ENCODE data around the gene NTN5.
"Not testable (repeated sequence)": the region's sequence is repeated elsewhere in the genome, so short reads cannot be mapped to it uniquely, and the experiment has no call there.

Gene NTN5

DNA sequence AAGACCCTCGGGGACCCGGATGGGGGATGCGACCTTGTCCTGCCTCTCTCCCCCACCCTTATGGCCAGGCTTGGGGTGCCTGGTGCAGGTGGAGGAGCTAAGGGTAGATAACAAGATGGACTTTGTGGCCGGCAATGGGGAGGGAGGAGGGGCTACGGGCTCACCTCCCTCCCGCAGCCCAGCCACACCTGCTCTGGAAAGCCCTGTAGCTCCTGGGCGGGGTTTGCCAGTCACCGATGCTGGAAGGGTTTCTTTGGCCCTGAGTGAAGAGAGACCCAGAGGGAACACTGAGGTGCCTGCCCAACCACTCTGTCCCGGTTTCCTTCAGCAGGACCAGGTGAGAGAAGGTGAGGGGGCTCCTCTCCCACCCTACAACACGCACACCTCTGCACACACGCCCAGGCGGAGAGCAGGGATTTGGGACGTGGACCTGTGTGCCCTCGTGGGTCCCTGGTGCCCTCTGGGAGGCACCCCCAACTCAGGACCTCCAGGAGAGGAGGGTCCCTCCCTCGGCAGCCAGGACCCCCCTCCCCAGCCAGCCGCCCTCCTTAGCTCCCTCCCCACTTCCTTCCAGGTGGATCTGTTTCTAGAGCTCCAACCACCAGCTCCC is 23.0 kb upstream of the NTN5 start, which contains the start of gene FUT2:
Gene FUT2, plus strand, starts transcription at position 229 of the 610 bp plus-strand sequence. CDS start 6,986 bp downstream, outside the sequence.
- DNase-seq = no peak

DNA sequence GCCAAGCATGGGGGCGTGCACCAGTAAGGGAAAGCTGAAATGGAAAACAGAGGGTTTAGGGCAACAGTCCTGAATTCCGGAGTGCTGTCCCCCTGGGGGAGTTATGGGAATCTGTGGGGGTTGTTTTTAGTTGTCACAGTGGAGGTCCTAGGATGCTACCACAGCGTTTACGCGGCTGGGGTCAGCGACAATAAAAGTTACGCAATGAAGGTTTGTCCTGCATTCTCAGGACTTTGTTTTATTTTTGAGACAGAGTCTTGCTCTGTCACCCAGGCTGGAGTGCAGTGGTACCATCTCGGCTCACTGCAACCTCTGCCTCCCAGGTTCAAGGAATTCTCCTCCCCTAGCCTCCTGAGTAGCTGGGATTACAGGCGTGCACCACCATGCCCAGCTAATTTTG is 20.8 kb upstream of the NTN5 start:
- not testable (repeated sequence) for DNase-seq

DNA sequence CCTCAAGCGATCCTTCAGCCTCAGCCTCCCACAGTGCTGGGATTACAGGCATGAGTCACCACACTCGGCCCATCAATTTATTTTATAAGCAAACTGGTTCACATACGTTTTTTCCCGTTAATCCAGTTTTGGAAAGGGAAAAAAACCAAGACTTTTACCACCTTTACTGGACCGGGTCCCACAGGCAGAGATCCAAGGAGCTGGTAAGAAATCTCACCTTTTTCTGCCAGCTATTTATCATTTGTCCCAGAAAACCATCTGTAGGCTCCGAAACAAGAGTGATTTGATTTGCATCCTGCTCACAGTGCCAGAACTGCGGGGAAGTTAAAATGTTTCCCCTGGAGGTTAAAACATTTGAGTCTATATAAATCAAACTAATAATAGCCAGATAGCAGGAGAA is 16.6 kb upstream of the NTN5 start:
- DNase-seq = no peak

DNA sequence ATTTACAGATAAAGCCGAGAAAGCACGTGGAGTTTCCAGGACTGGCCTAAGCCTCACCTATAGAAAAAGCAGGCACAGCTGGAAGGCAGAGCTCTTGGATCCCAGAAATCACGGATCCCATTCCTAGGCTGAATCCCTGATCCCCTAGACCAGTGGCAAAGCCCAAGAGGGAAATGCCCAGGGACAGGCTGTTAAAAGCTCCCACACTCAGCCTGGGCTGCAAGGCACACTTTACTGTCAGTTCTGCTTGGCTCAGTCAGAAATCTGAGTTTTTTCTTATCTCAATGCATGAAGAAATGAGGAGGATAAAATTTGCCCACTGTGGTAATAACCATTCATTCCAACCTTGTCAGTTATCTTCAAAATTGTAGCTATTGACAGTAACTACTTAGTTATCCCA is 15.0 kb upstream of the NTN5 start:
- no peak for DNase-seq

DNA sequence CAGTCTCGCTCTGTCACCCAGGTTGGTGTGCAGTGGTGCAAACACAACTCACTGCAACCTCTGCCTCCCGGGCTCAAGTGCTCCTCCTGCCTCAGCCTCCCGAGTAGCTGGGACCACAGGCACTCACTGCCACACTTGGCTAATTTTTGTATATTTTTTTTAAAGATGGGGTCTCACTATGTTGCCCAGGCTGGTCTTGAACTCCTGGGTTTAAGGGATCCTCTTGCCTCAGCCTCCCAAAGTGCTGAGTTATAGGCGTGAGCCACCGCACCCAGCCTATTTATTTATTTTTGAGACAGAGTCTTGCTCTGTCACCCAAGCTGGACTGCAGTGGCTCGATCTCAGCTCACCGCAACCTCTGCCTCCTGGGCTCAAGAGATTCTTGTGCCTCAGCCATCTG is 13.8 kb upstream of the NTN5 start:
- not testable (repeated sequence) for DNase-seq

DNA sequence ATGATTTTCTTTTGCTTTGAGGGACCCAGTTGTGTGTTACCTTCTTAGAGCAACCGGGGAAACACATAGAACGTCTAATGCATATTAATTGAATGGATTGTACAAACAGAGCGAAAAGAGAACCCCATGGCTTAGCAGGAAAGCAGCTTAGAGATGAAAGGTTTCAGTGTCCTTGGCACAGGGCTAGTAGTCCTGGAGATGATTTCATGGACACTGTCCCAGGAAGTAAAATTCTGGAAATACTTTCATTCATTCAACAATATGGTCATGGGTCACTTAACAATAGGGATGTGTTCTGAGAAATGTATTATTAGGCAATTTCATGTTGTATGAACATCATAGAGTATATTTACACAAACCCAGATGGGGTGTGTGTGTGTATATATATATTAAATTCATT is 13.3 kb upstream of the NTN5 start:
- DNase-seq = no peak

DNA sequence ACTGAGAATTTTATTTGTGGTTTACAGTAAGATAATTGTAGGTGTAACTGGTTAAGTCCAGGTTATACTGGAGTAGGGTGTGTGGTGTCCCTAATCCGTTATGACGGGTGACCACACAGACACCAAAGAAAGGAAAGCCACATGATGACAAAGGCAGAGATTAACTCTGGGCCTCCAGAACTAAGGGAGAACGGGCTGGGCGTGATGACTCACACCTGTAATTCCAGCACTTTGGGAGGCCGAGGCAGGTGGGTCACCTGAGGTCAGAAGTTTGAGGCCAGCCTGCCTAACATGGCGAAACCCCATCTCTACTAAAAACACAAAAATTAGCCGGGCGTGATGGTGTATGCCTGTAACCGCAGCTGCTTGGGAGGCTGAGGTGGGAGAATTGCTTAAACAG is 12.8 kb upstream of the NTN5 start:
- DNase-seq = no peak

DNA sequence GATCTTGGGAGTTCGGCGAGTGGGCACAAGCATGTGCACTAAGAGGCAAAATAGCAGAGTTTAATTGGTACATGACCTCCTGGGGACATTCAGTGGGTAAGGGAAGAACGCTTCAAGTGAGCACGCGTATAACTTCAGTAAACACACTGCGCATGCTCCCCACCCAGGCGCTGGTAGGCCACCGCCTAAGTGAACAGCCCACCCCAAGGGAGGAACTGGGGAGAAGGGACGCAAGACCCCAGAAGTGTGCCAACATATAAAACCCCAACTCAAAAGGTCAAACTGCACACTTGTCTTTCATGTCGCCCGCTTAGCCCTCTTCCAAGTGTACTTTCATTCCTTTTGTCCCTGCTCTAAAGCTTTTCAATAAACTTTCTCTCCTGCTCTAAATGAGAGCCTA is 10.5 kb upstream of the NTN5 start:
- peak; percentile 63 for DNase-seq

DNA sequence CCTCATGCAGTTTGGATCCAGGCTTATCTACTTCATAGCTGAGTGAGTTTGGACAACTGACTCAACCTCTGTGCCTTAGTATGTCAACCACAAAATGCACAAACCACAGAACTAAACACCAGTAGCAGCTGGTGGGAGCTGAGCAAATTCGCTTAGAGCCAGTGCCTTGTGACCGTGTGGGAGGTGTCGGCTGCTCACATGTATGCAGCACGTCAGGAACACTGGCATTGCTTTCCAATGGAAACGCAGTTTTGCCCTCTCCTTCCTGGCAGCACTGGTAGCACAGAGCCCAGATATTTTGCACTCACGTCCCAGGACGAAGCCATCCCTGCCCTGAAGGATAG is 8.3 kb upstream of the NTN5 start:
- DNase-seq = no peak

DNA sequence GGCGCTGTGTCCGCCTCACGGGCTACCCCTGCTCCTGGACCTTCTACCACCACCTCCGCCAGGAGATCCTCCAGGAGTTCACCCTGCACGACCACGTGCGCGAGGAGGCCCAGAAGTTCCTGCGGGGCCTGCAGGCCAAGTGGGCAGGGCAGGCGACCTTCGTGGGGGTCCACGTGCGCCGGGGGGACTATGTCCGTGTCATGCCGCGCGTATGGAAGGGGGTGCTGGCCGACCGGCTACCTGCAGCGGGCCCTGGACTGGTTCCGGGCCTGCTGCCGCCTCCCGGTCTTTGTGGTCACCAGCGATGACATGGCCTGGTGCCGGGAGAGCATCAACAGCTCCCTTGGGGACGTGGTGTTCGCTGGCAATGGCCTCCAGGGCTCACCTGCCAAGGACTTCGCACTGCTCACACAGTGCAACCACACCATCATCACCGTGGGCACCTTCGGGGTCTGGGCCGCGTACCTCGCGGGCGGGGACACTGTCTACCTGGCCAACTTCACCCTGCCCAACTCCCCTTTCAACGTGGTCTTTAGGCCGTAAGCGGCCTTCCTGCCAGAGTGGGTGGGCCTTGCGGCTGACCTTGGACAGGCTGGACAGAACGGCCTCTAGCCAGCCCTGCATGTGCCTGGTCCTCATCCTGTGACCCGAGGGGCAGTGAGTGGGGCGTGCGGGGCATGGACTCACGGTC is 7.8 kb upstream of the NTN5 start:
- no peak for DNase-seq

DNA sequence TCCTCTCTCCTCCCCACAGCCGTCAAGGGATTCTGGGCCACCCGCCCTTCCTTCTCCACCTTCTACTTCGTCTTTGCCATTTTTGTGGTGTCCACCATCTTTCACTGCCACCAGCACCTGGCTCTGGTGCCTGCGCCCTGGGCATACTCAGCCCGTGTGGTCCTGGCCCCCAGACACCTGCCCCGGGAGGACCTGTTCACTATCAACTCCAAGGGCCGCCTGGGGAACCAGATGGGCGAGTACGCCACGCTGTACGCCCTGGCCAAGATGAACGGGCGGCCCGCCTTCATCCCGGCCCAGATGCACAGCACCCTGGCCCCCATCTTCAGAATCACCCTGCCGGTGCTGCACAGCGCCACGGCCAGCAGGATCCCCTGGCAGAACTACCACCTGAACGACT is 7.2 kb upstream of the NTN5 start:
- not testable (repeated sequence) for DNase-seq

DNA sequence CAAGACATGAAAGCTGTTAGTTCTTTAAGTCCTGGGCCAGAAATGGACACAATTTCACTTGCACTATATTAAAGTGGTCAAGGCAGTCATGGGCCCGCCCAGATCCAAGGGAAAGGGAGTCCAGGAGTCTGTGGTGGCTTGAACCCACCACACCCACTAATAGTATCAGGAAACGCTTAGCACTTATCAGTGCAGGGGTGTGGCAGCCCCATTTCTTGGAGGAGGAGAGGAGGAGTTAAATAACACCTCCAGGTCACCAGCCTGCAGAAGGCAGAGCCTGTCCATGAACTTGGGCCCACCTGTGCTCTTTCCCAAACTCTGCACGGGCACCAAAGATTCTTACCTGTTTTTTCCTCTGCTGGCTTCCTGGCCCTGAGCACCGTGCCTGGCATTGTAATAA is 5.4 kb upstream of the NTN5 start:
- DNase-seq = no peak

DNA sequence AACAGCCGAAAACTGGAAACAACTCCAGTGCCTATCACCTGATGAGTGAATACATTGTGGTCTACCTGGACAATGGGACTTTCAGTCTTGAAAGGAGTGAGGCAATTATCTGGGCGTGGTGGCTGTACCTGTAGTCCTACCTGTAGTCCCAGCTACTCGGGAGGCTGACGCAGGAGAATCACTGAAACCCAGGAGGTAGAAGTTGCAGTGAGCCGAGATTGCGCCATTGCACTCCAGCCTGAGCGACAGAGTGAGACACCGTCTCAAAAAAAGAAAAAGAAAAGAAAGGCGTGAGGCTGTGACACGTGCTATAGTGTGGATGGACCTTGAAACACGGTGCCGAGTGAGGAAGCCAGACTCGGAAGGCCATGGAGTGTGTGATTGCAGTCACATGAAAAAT is 4.1 kb upstream of the NTN5 start:
- no peak for DNase-seq

DNA sequence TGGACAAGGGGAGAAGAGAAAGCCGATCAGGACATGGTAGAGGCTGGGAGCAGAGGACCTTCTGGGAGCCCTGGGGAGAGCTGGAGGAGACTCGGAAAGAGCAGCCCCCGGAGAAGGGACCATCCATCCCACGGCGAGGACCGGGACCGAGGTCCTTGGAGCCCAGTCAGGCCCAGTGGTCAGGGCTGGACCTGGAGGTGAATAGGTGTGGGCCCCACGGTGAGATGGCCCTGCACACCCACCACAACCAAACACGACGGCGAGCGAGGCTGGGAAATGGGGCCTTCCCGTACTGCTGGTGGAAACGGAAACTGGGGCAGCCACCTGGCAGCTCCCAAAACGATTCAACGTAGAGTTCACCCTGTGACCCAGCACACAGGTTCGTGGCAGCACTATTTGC is 3.7 kb upstream of the NTN5 start:
- no peak for DNase-seq

DNA sequence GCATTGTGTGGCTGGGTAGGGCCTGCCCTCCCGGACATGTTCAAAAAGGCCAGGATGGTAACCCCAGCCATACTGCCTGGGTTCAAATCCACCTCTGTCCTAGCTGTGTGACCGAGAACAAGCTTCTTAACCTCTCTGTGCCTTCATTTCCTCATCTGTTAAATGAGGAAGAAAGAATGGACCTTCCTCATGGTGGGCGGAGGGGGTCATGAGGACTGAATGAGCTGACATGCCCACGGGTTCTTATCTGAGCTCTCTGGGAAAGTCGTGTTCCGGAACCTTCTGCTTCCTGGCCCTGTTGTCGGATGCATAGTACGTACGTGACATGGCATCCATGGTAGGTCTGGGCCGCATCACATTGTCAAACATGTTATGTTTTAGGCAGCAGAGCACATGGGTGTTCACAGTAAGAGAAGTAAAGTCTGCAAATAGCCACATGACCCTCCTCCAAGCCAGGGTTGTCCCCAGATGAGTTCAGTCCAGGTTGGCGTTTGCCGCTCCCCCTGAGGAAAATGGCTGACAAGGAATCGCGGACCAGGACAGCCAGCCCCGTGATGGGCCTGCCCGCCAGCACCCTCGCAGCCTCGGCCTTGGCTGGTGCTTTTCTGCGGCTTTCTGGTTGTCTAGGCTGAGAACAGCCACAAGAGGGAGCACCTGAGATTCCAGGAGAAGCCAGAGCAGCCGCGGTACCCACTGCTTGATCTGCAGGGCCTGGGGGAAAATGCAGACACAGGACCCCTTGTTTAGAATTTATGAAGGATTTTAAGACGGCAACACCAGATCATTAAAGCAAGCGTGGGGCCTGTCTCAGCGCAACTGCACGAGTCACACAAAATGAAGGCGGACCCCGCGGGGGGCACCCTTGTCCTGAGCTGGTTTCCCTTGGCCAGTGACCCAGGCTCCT is 2.4 kb upstream of the NTN5 start:
- peak; percentile 93 for DNase-seq

DNA sequence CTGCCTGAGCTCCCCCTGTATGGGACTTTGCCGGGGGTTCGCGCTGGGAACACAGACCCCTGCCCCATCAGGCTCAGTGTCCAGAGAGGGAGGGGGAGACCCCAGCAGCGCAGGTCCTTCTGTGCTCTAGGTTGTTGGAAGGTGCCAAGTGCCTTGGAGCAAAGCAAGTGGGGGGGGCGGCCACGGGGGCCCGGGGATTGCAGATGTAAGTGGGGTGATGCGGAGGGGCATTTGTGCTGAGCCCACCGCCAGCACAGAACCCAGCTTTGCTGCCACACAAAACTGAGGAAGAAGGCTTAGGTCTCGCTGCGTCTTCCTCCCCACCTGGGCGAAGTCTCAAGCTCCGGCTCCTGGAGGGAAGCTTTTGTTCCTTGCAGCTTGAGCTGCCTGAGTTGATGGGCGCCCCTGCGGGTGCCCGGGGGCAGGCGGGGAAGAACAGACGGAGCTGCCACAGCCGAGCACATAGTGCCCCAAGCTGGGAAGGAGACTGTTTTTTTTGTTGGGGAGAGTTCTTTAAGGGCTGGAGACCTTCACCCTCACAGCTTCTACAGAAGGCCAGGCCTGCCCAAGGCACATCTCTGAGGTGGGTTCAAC is 1.5 kb upstream of the NTN5 start:
- DNase-seq = no peak

DNA sequence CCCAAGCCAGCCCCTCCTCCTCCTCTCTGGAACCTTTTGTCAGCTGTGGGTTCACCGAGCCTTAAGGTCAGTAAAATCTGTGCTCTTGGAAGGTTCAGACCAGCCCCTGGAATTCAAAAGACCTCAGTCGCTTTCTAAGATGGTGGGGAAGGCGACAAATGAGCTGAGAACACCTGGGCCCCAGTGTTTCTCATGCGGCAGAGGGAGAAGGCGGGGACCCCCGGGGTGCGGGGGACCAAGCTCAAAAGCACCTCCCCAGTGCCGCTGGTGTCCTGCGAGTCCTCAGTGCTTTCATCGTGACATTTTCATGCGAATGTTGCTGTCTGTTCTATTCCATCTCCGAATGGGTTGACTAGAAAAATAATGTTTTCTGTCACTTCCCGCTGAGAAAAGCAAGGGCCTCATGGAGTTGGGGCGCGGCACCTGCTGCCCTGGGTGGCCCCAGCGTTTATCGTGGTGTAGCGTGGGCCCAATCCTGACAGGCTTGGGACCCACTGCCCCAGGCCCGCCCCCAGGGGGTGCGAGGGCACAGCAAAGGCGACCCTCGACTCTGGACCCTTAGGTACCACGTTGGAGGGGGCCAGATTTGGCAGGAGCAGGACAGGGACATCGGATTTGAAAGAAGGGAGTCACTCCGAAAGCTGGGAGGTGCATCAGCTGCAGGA is 751 bp upstream of the NTN5 start:
- peak; percentile 48 for DNase-seq

DNA sequence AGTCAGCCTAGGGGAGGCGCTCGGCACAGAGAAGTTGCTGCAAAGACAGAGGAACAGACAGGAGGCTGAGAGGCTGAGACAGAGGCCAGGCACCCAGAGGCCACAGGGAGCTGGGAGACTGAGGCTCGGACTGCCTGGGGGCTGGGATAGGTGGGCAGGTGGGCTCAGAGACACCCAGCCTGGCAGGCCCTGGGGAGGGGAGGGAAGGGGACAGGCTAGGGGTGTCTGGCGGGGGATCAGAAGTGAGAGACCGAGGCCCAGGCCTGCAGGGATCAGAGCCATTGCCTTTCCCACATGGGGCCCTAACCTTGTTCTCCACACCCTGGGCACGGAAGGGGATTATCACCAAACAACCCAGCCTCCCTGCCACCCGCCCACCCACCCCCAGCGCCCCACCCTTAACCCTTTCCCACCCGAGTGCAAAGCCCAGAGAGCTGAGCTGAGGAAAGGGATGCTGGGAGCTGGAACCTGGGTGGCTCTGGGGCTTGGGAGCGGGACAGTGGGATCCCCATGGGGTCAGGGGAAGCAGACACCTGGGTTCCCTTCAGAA is 1.3 kb downstream of the NTN5 start:
- no peak for DNase-seq

DNA sequence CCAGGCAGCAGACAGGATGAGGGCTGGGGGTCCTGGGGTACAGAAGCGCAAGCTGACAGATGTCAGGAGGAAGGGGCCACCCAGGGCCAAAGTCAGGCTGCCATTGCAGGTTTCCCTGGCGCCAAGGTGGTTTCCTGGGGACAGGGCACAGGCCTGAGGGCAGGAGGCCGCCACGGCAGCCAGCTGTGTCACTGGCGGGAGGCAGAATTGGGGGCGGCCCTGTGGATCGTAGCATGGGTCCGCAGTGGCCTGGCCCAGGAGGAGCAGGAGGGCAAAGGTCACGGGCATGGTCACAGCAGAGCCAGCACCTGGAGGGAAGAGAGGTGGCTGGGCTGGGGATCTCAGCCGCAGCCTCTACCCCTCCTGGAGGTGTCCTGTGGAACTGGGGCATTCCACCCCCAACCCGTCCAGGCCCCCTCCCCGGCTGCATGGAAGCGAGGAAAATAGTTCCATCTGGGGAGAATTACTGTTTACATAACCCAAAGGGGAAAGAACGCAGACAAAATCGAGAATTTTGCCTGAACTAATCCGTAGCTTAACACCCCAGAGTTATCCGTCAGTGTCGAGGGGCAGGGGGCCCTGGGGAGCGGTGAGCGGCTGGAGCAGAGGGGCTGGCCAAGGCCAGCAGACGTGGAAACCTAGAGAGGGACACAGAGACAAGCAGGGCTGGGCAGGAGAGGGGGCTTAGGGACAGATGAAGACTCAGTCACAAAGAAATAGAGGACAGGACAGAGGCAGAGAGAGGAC is 1.9 kb downstream of the NTN5 start:
- DNase-seq = no peak

DNA sequence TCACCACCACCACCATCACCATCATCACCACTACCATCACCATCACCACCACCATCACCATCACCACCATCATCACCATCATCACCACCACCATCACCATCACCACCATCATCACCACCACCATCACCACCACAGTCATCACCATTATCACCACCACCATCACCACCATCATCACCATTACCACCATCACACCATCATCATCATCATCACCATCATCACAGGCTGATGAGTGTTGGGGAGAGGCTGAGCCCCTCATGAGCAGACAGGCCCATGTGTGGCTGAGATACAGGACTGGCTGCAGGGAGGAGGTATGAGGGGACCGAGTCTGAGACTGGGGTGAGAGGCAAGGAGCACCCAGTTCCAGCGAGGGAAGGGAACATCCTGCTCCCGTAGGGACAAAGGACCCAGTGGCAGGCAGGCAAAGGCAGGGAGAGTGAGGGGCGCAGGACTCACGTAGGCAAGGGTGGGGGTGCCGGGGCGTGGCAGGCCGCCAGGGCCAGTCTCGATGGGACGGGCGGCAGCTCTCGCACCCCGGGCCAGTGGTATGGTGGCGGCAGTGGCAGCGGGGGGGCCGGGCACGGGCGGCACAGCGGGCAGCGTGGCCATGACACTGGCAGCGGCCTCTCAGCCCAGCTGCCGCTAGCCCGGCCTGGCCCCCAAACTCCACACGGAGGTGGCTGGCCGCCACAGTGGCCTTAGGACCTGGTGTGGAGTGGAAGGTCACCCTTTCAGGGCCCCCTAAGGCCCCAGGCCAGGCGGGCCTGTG is 2.7 kb downstream of the NTN5 start:
- no peak for DNase-seq

DNA sequence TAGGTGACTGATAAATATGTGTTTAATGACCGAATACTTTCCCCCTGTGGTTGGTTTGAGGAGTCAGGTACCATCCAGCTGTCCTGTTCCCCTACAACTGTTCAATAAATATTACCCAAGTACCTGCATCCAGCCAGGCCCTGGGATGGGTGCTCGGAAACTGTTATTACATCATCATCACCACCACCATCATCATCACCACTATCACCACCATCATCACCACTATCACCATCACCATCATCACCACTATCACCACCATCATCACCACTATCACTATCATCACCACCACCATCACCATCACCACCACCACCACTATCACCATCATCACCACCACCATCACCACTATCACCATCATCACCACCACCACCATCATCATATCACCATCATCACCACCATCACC is 4.1 kb downstream of the NTN5 start:
- DNase-seq = no peak
